PC-9 (cell line): ENCODE measurements around the gene CLDN20.

ENCODE experiments used
- CTCF ChIP-seq: fragments of 200-600 bp; sonication (generic); conservative IDR thresholded peaks from 2 replicates; pipeline ENCODE4 v1.6.1; 2017; ENCODE audit warnings: mixed run types, antibody characterized with exemption, mild to moderate bottlenecking, moderate library complexity
- EZH2 ChIP-seq: fragments of 200-600 bp; sonication (generic); IDR thresholded peaks from 2 replicates; pipeline ENCODE4 v1.8.0; 2017; ENCODE audit warnings: antibody characterized with exemption, low read depth

GRCh38 chr6:155254139-155254538 lies 9.7 kb upstream of the CLDN20 start:
- TF ChIP-seq CTCF (no peak), EZH2 (no peak)
